HL-60 (cell line): ENCODE data around the gene SSH2.

Experiments used
- DNase-seq, 2 experiments: peaks; one replicate each; pipeline ENCODE4 v3.0.0-alpha.2; 2010 to 2020; ENCODE audit warnings: low read depth in 1 of 2, low spot score in 1 of 2
- H3K27ac ChIP-seq: fragments of 250-450 bp; sonication (Bioruptor Pico); replicated peaks from 2 replicates; pipeline ENCODE4 v1.5.1; 2020; ENCODE audit warnings: mild to moderate bottlenecking, moderate library complexity
- H3K27me3 ChIP-seq: fragments of 250-450 bp; sonication (Bioruptor Pico); 2 replicates; pipeline ENCODE4 v1.5.1; 2021; ENCODE audit warnings: mild to moderate bottlenecking, moderate library complexity; ENCODE audit not compliant: insufficient read depth, poor library complexity, severe bottlenecking
- H3K4me3 ChIP-seq: replicated peaks from 2 replicates; pipeline ENCODE4 v1.5.1; 2011; ENCODE audit warnings: mild to moderate bottlenecking, control low read depth, low read length; ENCODE audit not compliant: insufficient read depth
- GABPA ChIP-seq: IDR thresholded peaks from 2 replicates; pipeline ENCODE4 v1.6.1; 2012; ENCODE audit warnings: low read depth
- POLR2AphosphoS5 ChIP-seq: IDR thresholded peaks from 2 replicates; pipeline ENCODE4 v1.6.1; 2012; ENCODE audit warnings: low read depth
- SPI1 ChIP-seq: IDR thresholded peaks from 2 replicates; pipeline ENCODE4 v1.6.1; 2012; ENCODE audit warnings: low read depth, mild to moderate bottlenecking, borderline replicate concordance
- TF ChIP-seq, protein P1 (sequence below): IDR thresholded peaks from one replicate; pipeline ENCODE4 v1.5.1; 2011; ENCODE audit warnings: low read length, control low read depth, inconsistent platforms; ENCODE audit not compliant: insufficient read depth
- TF ChIP-seq, protein P2 (sequence below): IDR thresholded peaks from 2 replicates; pipeline ENCODE4 v1.6.1; 2012; ENCODE audit warnings: low read depth; ENCODE audit not compliant: insufficient replicate concordance

The SSH2 gene

DNA sequence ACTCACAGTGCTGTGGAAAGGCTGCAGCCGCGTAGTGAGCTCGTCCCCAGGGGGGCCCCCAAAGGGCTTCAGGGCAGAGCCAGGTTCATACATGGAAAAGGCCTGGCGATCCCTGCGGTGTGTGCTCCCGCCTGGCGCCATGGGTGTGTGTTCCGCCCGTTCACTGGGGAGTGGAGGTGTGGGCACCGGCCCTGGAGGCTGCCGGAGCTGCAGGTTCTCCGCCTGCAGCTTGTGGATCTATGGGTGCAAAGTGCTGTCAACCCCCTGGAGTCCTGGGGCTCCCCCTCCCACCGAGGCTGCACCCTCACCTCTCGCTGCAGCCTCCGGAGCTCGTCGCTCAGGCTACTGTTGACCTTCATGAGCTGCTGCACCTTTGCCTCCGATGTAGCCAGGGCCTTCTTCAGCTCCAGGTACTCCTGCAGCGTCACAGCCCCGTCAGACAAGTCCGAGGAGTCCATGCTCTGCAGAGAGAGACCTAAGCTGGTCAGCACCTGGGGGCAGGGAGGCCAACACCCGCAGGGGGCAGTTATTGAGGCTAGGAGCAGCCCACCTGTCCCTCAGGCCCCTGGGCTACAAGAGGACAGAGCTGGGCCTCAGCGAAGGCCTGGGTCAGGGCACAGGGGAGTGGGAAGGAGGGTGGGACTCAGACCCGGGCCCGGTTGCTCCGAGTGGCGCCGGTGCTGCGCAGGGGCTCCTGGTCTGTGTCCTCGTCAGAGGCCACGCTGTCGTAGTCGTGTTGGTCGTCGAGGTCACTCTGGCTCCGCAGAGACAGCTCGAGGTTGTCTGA, 353.6 kb downstream of the SSH2 start:
- H3K27ac ChIP-seq: no peak overlapping the region
- no peak for DNase-seq
- H3K4me3 ChIP-seq: no peak overlapping the region
- TF ChIP-seq, protein P1, sequence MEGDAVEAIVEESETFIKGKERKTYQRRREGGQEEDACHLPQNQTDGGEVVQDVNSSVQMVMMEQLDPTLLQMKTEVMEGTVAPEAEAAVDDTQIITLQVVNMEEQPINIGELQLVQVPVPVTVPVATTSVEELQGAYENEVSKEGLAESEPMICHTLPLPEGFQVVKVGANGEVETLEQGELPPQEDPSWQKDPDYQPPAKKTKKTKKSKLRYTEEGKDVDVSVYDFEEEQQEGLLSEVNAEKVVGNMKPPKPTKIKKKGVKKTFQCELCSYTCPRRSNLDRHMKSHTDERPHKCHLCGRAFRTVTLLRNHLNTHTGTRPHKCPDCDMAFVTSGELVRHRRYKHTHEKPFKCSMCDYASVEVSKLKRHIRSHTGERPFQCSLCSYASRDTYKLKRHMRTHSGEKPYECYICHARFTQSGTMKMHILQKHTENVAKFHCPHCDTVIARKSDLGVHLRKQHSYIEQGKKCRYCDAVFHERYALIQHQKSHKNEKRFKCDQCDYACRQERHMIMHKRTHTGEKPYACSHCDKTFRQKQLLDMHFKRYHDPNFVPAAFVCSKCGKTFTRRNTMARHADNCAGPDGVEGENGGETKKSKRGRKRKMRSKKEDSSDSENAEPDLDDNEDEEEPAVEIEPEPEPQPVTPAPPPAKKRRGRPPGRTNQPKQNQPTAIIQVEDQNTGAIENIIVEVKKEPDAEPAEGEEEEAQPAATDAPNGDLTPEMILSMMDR: no peak
- TF ChIP-seq SPI1: no peak
- TF ChIP-seq, protein P2, sequence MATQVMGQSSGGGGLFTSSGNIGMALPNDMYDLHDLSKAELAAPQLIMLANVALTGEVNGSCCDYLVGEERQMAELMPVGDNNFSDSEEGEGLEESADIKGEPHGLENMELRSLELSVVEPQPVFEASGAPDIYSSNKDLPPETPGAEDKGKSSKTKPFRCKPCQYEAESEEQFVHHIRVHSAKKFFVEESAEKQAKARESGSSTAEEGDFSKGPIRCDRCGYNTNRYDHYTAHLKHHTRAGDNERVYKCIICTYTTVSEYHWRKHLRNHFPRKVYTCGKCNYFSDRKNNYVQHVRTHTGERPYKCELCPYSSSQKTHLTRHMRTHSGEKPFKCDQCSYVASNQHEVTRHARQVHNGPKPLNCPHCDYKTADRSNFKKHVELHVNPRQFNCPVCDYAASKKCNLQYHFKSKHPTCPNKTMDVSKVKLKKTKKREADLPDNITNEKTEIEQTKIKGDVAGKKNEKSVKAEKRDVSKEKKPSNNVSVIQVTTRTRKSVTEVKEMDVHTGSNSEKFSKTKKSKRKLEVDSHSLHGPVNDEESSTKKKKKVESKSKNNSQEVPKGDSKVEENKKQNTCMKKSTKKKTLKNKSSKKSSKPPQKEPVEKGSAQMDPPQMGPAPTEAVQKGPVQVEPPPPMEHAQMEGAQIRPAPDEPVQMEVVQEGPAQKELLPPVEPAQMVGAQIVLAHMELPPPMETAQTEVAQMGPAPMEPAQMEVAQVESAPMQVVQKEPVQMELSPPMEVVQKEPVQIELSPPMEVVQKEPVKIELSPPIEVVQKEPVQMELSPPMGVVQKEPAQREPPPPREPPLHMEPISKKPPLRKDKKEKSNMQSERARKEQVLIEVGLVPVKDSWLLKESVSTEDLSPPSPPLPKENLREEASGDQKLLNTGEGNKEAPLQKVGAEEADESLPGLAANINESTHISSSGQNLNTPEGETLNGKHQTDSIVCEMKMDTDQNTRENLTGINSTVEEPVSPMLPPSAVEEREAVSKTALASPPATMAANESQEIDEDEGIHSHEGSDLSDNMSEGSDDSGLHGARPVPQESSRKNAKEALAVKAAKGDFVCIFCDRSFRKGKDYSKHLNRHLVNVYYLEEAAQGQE: no peak
- no peak for TF ChIP-seq POLR2AphosphoS5
- TF ChIP-seq GABPA: no peak
- H3K27me3 ChIP-seq: no peaks in the 10 kb centered on the region
